ENCODE results near the gene ATP5F1E.

Gene ATP5F1E

DNA sequence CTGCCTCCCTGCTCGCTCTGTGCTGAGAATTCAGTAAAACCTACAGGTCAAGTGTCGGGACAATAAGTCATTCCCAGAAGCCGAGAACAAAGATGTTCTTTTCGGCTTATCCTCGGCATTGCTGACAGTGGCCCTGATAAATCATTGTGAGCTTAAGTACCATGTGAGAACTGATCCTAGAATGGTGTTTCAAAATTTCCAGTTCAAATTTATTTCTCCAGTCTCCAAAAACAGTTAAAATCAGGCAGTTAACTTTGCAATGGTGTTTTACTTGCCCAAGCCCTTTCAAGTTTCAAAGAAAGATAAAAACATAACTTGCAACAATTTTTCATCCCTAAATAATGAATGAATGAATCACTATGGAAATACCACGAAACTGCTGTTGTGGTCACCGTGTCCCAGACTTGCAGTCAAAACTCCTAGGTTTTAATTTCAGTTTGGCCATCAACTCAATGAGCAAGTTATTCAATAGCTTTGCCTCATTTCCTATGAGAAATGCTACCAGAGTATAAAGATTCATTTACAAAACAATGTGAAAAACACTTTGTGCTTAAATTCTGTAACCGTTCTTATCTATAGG lies 4.3 kb downstream of the ATP5F1E start:
- no peak overlapping the region for H3K4me3 ChIP-seq (ENCODE audit: low read depth, low read length)
- TF ChIP-seq, protein P1, sequence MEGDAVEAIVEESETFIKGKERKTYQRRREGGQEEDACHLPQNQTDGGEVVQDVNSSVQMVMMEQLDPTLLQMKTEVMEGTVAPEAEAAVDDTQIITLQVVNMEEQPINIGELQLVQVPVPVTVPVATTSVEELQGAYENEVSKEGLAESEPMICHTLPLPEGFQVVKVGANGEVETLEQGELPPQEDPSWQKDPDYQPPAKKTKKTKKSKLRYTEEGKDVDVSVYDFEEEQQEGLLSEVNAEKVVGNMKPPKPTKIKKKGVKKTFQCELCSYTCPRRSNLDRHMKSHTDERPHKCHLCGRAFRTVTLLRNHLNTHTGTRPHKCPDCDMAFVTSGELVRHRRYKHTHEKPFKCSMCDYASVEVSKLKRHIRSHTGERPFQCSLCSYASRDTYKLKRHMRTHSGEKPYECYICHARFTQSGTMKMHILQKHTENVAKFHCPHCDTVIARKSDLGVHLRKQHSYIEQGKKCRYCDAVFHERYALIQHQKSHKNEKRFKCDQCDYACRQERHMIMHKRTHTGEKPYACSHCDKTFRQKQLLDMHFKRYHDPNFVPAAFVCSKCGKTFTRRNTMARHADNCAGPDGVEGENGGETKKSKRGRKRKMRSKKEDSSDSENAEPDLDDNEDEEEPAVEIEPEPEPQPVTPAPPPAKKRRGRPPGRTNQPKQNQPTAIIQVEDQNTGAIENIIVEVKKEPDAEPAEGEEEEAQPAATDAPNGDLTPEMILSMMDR (IDR thresholded peaks at IDR 0.05; ENCODE audit: borderline replicate concordance, insufficient read depth, low read depth, low read length): no peak

DNA sequence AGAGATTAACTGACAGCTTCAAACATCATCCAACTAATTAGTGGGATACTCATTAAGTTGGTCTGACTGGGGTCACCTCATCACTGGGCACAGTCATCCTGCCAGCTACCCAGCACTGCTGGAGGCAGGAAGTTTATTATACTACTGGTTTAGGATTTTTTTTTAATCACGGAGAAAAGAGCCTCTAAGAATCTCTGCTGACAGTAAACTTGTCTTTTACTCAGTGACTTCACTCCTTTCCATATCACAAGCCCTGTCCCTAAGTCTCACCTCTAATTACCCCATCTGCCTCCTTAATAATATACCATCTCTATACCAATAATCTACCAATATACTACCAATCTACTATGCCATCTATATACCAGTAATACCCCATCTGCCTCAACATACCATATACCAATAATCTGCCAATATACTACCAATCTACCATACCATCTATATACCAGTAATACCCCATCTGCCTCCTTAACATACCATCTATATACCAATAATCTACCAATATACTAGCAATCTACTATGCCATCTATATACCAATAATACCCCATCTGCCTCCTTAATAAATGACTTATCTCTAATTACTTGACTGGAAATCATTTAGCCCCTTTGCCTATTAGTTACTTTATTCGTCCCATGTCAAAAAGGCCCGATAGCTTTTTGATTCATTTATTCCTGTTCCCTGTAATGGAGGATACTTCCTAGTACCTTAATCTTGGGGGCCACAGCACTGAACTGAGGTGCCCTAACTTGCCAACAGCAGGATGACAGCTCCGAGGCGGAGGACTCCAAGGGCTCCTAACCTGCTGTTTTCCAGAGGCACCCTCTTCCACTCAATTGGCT lies 5.0 kb downstream of the ATP5F1E start:
- H3K4me3 ChIP-seq (ENCODE audit: low read depth, low read length): no peak overlapping the region
- TF ChIP-seq, protein P1 (IDR thresholded peaks at IDR 0.05; ENCODE audit: borderline replicate concordance, insufficient read depth, low read depth, low read length): no peak

DNA sequence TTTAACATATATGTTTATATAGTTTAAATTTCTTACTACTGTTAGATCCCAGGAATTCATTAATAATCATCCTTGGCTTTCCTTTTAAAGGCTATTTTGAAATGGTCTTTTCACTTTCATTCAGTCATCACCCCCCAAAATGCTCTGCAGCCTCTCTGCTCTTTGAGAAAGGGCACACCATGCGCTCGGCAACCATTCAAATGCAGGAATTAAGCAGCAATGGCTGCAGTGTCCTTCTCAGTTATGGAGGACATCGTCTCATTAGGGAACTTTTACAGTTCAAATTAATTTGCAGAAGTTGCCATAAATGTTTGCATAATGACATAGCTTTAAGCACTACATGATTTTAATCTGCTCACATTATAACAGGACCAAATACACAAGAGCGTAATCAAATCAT lies 6.6 kb downstream of the ATP5F1E start:
- TF ChIP-seq, protein P1 (IDR thresholded peaks at IDR 0.05; ENCODE audit: borderline replicate concordance, insufficient read depth, low read depth, low read length): no peak

DNA sequence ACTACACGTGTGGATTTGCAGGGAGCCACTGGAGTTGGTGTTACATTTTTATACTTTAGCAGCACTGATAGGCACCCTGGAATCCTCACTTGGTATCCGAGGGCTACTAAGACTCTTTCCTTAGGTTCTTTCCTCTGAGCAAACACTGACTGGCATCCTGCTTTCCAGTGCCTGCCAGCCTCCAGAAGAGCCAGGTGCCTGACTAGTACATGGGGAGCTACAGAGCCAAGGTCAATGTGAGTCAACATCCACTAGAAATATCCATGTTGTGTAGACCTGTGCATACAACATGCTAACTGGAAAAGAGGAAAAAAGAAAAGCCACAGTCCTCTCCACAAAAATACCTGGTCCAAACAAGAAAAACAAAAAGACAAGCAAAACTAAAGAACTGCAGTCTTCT lies 7.0 kb downstream of the ATP5F1E start:
- no peak overlapping the region for H3K4me3 ChIP-seq (ENCODE audit: low read depth, low read length)

More for the DNA sequence above, 6.6 kb downstream of the ATP5F1E start:
- H3K4me3 ChIP-seq (ENCODE audit: low read depth, low read length): no peak overlapping the region

DNA sequence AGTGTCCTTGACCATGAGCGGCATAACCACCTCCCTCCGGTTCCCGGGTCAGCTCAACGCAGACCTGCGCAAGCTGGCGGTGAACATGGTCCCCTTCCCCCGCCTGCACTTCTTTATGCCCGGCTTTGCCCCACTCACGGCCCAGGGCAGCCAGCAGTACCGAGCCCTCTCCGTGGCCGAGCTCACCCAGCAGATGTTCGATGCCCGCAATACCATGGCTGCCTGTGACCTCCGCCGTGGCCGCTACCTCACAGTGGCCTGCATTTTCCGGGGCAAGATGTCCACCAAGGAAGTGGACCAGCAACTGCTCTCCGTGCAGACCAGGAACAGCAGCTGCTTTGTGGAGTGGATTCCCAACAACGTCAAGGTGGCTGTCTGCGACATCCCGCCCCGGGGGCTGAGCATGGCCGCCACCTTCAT lies 8.0 kb downstream of the ATP5F1E start:
- TF ChIP-seq, protein P1 (IDR thresholded peaks at IDR 0.05; ENCODE audit: borderline replicate concordance, insufficient read depth, low read depth, low read length): no peak
- no peak overlapping the region for H3K4me3 ChIP-seq (ENCODE audit: low read depth, low read length)

More for the DNA sequence above, 7.0 kb downstream of the ATP5F1E start:
- TF ChIP-seq, protein P1 (IDR thresholded peaks at IDR 0.05; ENCODE audit: borderline replicate concordance, insufficient read depth, low read depth, low read length): no peak

DNA sequence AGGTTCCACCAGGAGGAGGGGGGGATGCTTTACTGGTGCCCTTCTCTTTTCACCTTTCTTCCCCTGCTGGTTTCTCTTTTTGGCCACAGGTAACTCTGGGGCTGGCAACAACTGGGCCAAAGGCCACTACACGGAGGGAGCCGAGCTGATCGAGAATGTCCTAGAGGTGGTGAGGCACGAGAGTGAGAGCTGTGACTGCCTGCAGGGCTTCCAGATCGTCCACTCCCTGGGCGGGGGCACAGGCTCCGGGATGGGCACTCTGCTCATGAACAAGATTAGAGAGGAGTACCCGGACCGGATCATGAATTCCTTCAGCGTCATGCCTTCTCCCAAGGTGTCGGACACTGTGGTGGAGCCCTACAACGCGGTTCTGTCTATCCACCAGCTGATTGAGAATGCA lies 8.5 kb downstream of the ATP5F1E start:
- TF ChIP-seq, protein P1 (IDR thresholded peaks at IDR 0.05; ENCODE audit: borderline replicate concordance, insufficient read depth, low read depth, low read length): no peak
- no peak overlapping the region for H3K4me3 ChIP-seq (ENCODE audit: low read depth, low read length)

DNA sequence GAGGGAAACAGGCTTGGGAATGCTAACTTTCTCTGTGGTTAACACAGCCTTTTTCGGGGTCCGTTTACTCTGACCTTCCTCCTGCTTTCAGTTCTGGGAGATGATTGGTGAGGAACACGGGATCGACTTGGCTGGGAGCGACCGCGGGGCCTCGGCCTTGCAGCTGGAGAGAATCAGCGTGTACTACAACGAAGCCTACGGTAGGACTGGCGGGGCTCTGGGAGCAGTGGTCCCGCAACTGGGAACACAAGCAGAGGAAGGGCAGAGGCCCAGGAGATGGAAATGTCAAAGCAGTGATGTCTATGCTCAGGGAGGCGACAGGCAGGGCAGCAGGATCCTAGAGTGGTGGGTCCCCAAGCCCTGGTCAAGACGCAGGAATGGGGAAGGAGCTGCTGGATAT lies 9.4 kb downstream of the ATP5F1E start:
- no peak overlapping the region for H3K4me3 ChIP-seq (ENCODE audit: low read depth, low read length)
- TF ChIP-seq, protein P1 (IDR thresholded peaks at IDR 0.05; ENCODE audit: borderline replicate concordance, insufficient read depth, low read depth, low read length): no peak

Data from GM12875 (cell line).